ENCODE data around the gene UNC5A. TPM values are rescaled to one million over a fixed set of nuclear protein-coding genes. Genes with fewer than 3 reads are reported as not detected.

The UNC5A gene
- polyA plus RNA-seq, 1 of the 3 experiments (the other 2 are of a cell fraction) = 0.46 TPM

- DNase-seq = no peak
- CTCF ChIA-PET = interaction anchor here (1.2 to 3.0 kb wide), 5 partner anchors 15 to 205 kb away, joined by 3 to 24 read pairs (median 6); no protein-coding TSS in a partner anchor
- no peaks in the 10 kb centered on the region for H3K79me2 ChIP-seq (ENCODE audit: insufficient read depth)
- POLR2A ChIA-PET = no interaction called here
- peaks cover 0 to 69% of the 10 kb centered on the region in 2 experiments; a peak in 2 of 4 replicates for H3K4me1 ChIP-seq (ENCODE audit: control insufficient read depth in 1 of 2, insufficient read depth in 2 of 2, low read depth in 1 of 2, low read length in 1 of 2)
- 53% methylated on average over 5 of the region's 7 CpGs for WGBS (ENCODE audit: low lambda C conversion rate)
- H4K20me1 ChIP-seq (ENCODE audit: insufficient read depth) = no peaks in the 10 kb centered on the region
- no peak overlapping the region for H3K4me2 ChIP-seq
- H3K9me3 ChIP-seq = no peaks in the 10 kb centered on the region
- no peaks in the 10 kb centered on the region for H3K36me3 ChIP-seq (replicated peaks in 1 of 2; ENCODE audit: control insufficient read depth in 1 of 2, insufficient read depth in 2 of 2, low read length in 1 of 2)
- H3K9ac ChIP-seq = no peak overlapping the region
- TF ChIP-seq EZH2phosphoT487 (IDR thresholded peaks at IDR 0.05; ENCODE audit: borderline replicate concordance, low read depth) (no peak), EP300 (IDR thresholded peaks at IDR 0.05; ENCODE audit: borderline replicate concordance in 1 of 2, low read depth in 1 of 2, low read length in 1 of 2) (no peak), NRF1 (IDR thresholded peaks at IDR 0.05; ENCODE audit: low read depth, low read length) (no peak), CHD2 (IDR thresholded peaks at IDR 0.05; ENCODE audit: low read length, partially characterized antibody) (no peak), MXI1 (IDR thresholded peaks at IDR 0.05; ENCODE audit: low read depth, low read length) (no peak), TEAD4 (IDR thresholded peaks at IDR 0.05; ENCODE audit: borderline replicate concordance, insufficient read depth) (no peak), JUND (IDR thresholded peaks at IDR 0.05) (no peak), ELF1 (IDR thresholded peaks at IDR 0.05) (no peak), NFIC (IDR thresholded peaks at IDR 0.05; ENCODE audit: borderline replicate concordance) (no peak), SIN3A (IDR thresholded peaks at IDR 0.05; ENCODE audit: borderline replicate concordance, low read depth, low read length) (no peak), MAX (IDR thresholded peaks at IDR 0.05; ENCODE audit: low read depth) (no peak), GABPA (IDR thresholded peaks at IDR 0.05; ENCODE audit: low read depth) (no peak), CTCF (IDR thresholded peaks at IDR 0.05) (no peak), REST (IDR thresholded peaks at IDR 0.05; ENCODE audit: low read depth, low read length) (no peak)
- peak overlapping the region in 1 of 2 experiments; percentile 95; a peak in 2 of 4 replicates for H3K27ac ChIP-seq (ENCODE audit: low read depth in 2 of 2, low read length in 1 of 2)
- H3K27me3 ChIP-seq (ENCODE audit: insufficient read depth) = peaks cover 4% of the 10 kb centered on the region; the same call in 1 of the 2 replicates
- no peaks in the 10 kb centered on the region for H3F3A ChIP-seq (replicated peaks; ENCODE audit: insufficient read depth)
- H3K4me3 ChIP-seq (ENCODE audit: low read depth in 2 of 2, low read length in 1 of 2) = no peak overlapping the region
- H3K9me2 ChIP-seq = no peaks in the 10 kb centered on the region
- no peak overlapping the region for H2AFZ ChIP-seq (ENCODE audit: low read depth)
These were observed 55.6 kb downstream of the UNC5A start for GRCh38 chr5:176865964-176866363.
